ENCODE results near the gene BRD9.
A peak's percentile ranks its signal among the peaks of the same experiment; 100 is the strongest.
"Not testable (repeated sequence)": the region's sequence is repeated elsewhere in the genome, so short reads cannot be mapped to it uniquely, and the experiment has no call there.

Gene BRD9

GRCh38 chr5:841531-842401, 50.8 kb downstream of the BRD9 start:
- H2AK5ac ChIP-seq (ENCODE audit: low read depth, low read length); H3K9ac ChIP-seq (ENCODE audit: low read depth, low read length, poor library complexity); H3K18ac ChIP-seq (ENCODE audit: low read length); H3K4me2 ChIP-seq (ENCODE audit: insufficient read depth, low read length, poor library complexity, severe bottlenecking); DNase-seq (ENCODE audit: low spot score); H2BK120ac ChIP-seq (ENCODE audit: low read depth, low read length); H3K79me1 ChIP-seq (ENCODE audit: low read depth, low read length); H3K23ac ChIP-seq (ENCODE audit: low read depth, low read length, poor library complexity); H3K4ac ChIP-seq (ENCODE audit: low read length); H3K14ac ChIP-seq (ENCODE audit: low read length); H4K8ac ChIP-seq (ENCODE audit: low read depth, low read length); H3K27ac ChIP-seq (replicated peaks; ENCODE audit: low read length); H2BK5ac ChIP-seq (ENCODE audit: low read length); H2BK15ac ChIP-seq (ENCODE audit: low read length); H3K4me3 ChIP-seq (ENCODE audit: low read length in 2 of 2); H2AFZ ChIP-seq (ENCODE audit: low read length); H3K9me3 ChIP-seq (replicated peaks in 1 of 2; ENCODE audit: control insufficient read depth in 2 of 2, insufficient read depth in 1 of 2, low read depth in 1 of 2, low read length in 2 of 2); H3K27me3 ChIP-seq (ENCODE audit: control insufficient read depth in 3 of 3, insufficient read depth in 3 of 3, low read depth in 1 of 3, low read length in 3 of 3); H3K4me1 ChIP-seq (ENCODE audit: control insufficient read depth in 2 of 2, insufficient read depth in 1 of 2, low read depth in 1 of 2, low read length in 2 of 2): not testable (repeated sequence)
- no CpG with 5 or more reads among the region's 15 CpGs for WGBS, 2 donors (ENCODE audit: extremely low coverage in 2 of 2, insufficient read length in 2 of 2, insufficient replicate concordance in 1 of 2)
- peaks cover 3 to 10% of the 10 kb centered on the region in 2 donors for H3K36me3 ChIP-seq (replicated peaks in 1 of 2; ENCODE audit: control insufficient read depth in 2 of 2, insufficient read depth in 2 of 2, low read length in 2 of 2)
- peak overlapping the region; percentile 63 for H2BK12ac ChIP-seq (ENCODE audit: low read length)
- peak overlapping the region; percentile 39 for H4K91ac ChIP-seq (ENCODE audit: low read depth, low read length, poor library complexity)

- not testable (repeated sequence) for H3K18ac ChIP-seq (ENCODE audit: low read length); H3K4me3 ChIP-seq (ENCODE audit: low read length in 2 of 2); H3K4ac ChIP-seq (ENCODE audit: low read length); H3K27me3 ChIP-seq (ENCODE audit: control insufficient read depth in 3 of 3, insufficient read depth in 3 of 3, low read depth in 1 of 3, low read length in 3 of 3); H3K14ac ChIP-seq (ENCODE audit: low read length); H4K8ac ChIP-seq (ENCODE audit: low read depth, low read length); DNase-seq (ENCODE audit: low spot score); H3K27ac ChIP-seq (replicated peaks; ENCODE audit: low read length); H3K79me1 ChIP-seq (ENCODE audit: low read depth, low read length); H2AFZ ChIP-seq (ENCODE audit: low read length); H4K91ac ChIP-seq (ENCODE audit: low read depth, low read length, poor library complexity); H3K9me3 ChIP-seq (replicated peaks in 1 of 2; ENCODE audit: control insufficient read depth in 2 of 2, insufficient read depth in 1 of 2, low read depth in 1 of 2, low read length in 2 of 2); H3K9ac ChIP-seq (ENCODE audit: low read depth, low read length, poor library complexity); H2BK120ac ChIP-seq (ENCODE audit: low read depth, low read length); H3K4me2 ChIP-seq (ENCODE audit: insufficient read depth, low read length, poor library complexity, severe bottlenecking); H2BK15ac ChIP-seq (ENCODE audit: low read length); H3K4me1 ChIP-seq (ENCODE audit: control insufficient read depth in 2 of 2, insufficient read depth in 1 of 2, low read depth in 1 of 2, low read length in 2 of 2); H2BK12ac ChIP-seq (ENCODE audit: low read length)
- Histone ChIP-seq H3K23ac (ENCODE audit: low read depth, low read length, poor library complexity) (peak overlapping the region; percentile 73), H3K36me3 (replicated peaks in 1 of 2; ENCODE audit: control insufficient read depth in 2 of 2, insufficient read depth in 2 of 2, low read length in 2 of 2) (peaks cover 5 to 10% of the 10 kb centered on the region in 2 donors), H2AK5ac (ENCODE audit: low read depth, low read length) (peak overlapping the region; percentile 92), H2BK5ac (ENCODE audit: low read length) (peak overlapping the region; percentile 53)
- no CpG with 5 or more reads among the region's 10 CpGs for WGBS, 2 donors (ENCODE audit: extremely low coverage in 2 of 2, insufficient read length in 2 of 2, insufficient replicate concordance in 1 of 2)
Measured at GRCh38 chr5:840974-841435, 51.6 kb downstream of the BRD9 start.

- H3K36me3 ChIP-seq (replicated peaks in 1 of 2; ENCODE audit: control insufficient read depth in 2 of 2, insufficient read depth in 2 of 2, low read length in 2 of 2) = peaks cover 5 to 10% of the 10 kb centered on the region in 2 donors
- H2AK5ac ChIP-seq (ENCODE audit: low read depth, low read length) = peak overlapping the region; percentile 92
- peak overlapping the region; percentile 73 for H3K23ac ChIP-seq (ENCODE audit: low read depth, low read length, poor library complexity)
- peak overlapping the region; percentile 85 for H3K18ac ChIP-seq (ENCODE audit: low read length)
- H3K4ac ChIP-seq (ENCODE audit: low read length) = peak overlapping the region; percentile 84
- not testable (repeated sequence) for H3K27ac ChIP-seq (replicated peaks; ENCODE audit: low read length); H2BK15ac ChIP-seq (ENCODE audit: low read length); H3K4me1 ChIP-seq (ENCODE audit: control insufficient read depth in 2 of 2, insufficient read depth in 1 of 2, low read depth in 1 of 2, low read length in 2 of 2); H3K4me2 ChIP-seq (ENCODE audit: insufficient read depth, low read length, poor library complexity, severe bottlenecking); H3K27me3 ChIP-seq (ENCODE audit: control insufficient read depth in 3 of 3, insufficient read depth in 3 of 3, low read depth in 1 of 3, low read length in 3 of 3); H2AFZ ChIP-seq (ENCODE audit: low read length); H3K9me3 ChIP-seq (replicated peaks in 1 of 2; ENCODE audit: control insufficient read depth in 2 of 2, insufficient read depth in 1 of 2, low read depth in 1 of 2, low read length in 2 of 2); H3K79me1 ChIP-seq (ENCODE audit: low read depth, low read length); H4K91ac ChIP-seq (ENCODE audit: low read depth, low read length, poor library complexity); H3K4me3 ChIP-seq (ENCODE audit: low read length in 2 of 2); H2BK120ac ChIP-seq (ENCODE audit: low read depth, low read length); DNase-seq (ENCODE audit: low spot score)
- H4K8ac ChIP-seq (ENCODE audit: low read depth, low read length) = peak overlapping the region; percentile 65
- H2BK12ac ChIP-seq (ENCODE audit: low read length) = peak overlapping the region; percentile 97
- H3K14ac ChIP-seq (ENCODE audit: low read length) = peak overlapping the region; percentile 89
- H3K9ac ChIP-seq (ENCODE audit: low read depth, low read length, poor library complexity) = peak overlapping the region; percentile 77
- no CpG with 5 or more reads among the region's 21 CpGs for WGBS, 2 donors (ENCODE audit: extremely low coverage in 2 of 2, insufficient read length in 2 of 2, insufficient replicate concordance in 1 of 2)
- peak overlapping the region; percentile 53 for H2BK5ac ChIP-seq (ENCODE audit: low read length)
Measured at GRCh38 chr5:840118-840973, 52.3 kb downstream of the BRD9 start.

GRCh38 chr5:838431-838851, 54.2 kb downstream of the BRD9 start:
- DNase-seq (ENCODE audit: low spot score); H2BK15ac ChIP-seq (ENCODE audit: low read length); H3K27me3 ChIP-seq (ENCODE audit: control insufficient read depth in 3 of 3, insufficient read depth in 3 of 3, low read depth in 1 of 3, low read length in 3 of 3); H2AFZ ChIP-seq (ENCODE audit: low read length); H3K4me2 ChIP-seq (ENCODE audit: insufficient read depth, low read length, poor library complexity, severe bottlenecking); H3K14ac ChIP-seq (ENCODE audit: low read length); H2BK120ac ChIP-seq (ENCODE audit: low read depth, low read length); H3K4me3 ChIP-seq (ENCODE audit: low read length in 2 of 2); H2BK5ac ChIP-seq (ENCODE audit: low read length); H3K9me3 ChIP-seq (replicated peaks in 1 of 2; ENCODE audit: control insufficient read depth in 2 of 2, insufficient read depth in 1 of 2, low read depth in 1 of 2, low read length in 2 of 2); H3K23ac ChIP-seq (ENCODE audit: low read depth, low read length, poor library complexity); H4K8ac ChIP-seq (ENCODE audit: low read depth, low read length); H3K4me1 ChIP-seq (ENCODE audit: control insufficient read depth in 2 of 2, insufficient read depth in 1 of 2, low read depth in 1 of 2, low read length in 2 of 2); H3K79me1 ChIP-seq (ENCODE audit: low read depth, low read length); H4K91ac ChIP-seq (ENCODE audit: low read depth, low read length, poor library complexity); H3K27ac ChIP-seq (replicated peaks; ENCODE audit: low read length); H2AK5ac ChIP-seq (ENCODE audit: low read depth, low read length); H3K9ac ChIP-seq (ENCODE audit: low read depth, low read length, poor library complexity); H2BK12ac ChIP-seq (ENCODE audit: low read length); H3K4ac ChIP-seq (ENCODE audit: low read length): not testable (repeated sequence)
- H3K36me3 ChIP-seq (replicated peaks in 1 of 2; ENCODE audit: control insufficient read depth in 2 of 2, insufficient read depth in 2 of 2, low read length in 2 of 2) = peaks cover 5 to 10% of the 10 kb centered on the region in 2 donors
- H3K18ac ChIP-seq (ENCODE audit: low read length) = peak overlapping the region; percentile 59
- WGBS, 2 donors (ENCODE audit: extremely low coverage in 2 of 2, insufficient read length in 2 of 2, insufficient replicate concordance in 1 of 2) = no CpG with 5 or more reads among the region's 10 CpGs
